ENCODE measurements around the gene MADCAM1.

Gene MADCAM1

GRCh38 chr19:514166-514663 lies 17.9 kb downstream of the MADCAM1 start:
- Histone ChIP-seq H3K36me3 (ENCODE audit: insufficient read depth, low read length) (no peaks in the 10 kb centered on the region), H3K4me3 (ENCODE audit: low read length, poor library complexity, severe bottlenecking) (no peak overlapping the region), H2AFZ (ENCODE audit: low read length) (no peak overlapping the region), H3K9me3 (ENCODE audit: insufficient read depth, low read depth, low read length) (no peaks in the 10 kb centered on the region), H4K20me1 (ENCODE audit: insufficient read depth, low read length, poor library complexity, severe bottlenecking) (no peaks in the 10 kb centered on the region), H3K9me2 (replicated peaks; ENCODE audit: low read depth, low read length) (no peaks in the 10 kb centered on the region), H3K4me1 (ENCODE audit: insufficient read depth, low read length, poor library complexity, severe bottlenecking) (peaks cover 12% of the 10 kb centered on the region), H3K79me2 (ENCODE audit: insufficient read depth, low read length) (no peaks in the 10 kb centered on the region; the same call in 1 of the 2 replicates), H3K4me2 (ENCODE audit: low read depth, low read length, poor library complexity, severe bottlenecking) (no peak overlapping the region), H3K27me3 (ENCODE audit: insufficient read depth, low read length, poor library complexity, severe bottlenecking) (no peaks in the 10 kb centered on the region), H3F3A (ENCODE audit: low read depth) (no peaks in the 10 kb centered on the region), H3K9ac (ENCODE audit: low read depth, low read length, poor library complexity, severe bottlenecking) (no peak overlapping the region)
- no peak for TF ChIP-seq EZH2phosphoT487 (IDR thresholded peaks at IDR 0.05; ENCODE audit: borderline replicate concordance)
- TF ChIP-seq, protein P1, sequence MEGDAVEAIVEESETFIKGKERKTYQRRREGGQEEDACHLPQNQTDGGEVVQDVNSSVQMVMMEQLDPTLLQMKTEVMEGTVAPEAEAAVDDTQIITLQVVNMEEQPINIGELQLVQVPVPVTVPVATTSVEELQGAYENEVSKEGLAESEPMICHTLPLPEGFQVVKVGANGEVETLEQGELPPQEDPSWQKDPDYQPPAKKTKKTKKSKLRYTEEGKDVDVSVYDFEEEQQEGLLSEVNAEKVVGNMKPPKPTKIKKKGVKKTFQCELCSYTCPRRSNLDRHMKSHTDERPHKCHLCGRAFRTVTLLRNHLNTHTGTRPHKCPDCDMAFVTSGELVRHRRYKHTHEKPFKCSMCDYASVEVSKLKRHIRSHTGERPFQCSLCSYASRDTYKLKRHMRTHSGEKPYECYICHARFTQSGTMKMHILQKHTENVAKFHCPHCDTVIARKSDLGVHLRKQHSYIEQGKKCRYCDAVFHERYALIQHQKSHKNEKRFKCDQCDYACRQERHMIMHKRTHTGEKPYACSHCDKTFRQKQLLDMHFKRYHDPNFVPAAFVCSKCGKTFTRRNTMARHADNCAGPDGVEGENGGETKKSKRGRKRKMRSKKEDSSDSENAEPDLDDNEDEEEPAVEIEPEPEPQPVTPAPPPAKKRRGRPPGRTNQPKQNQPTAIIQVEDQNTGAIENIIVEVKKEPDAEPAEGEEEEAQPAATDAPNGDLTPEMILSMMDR (conservative IDR thresholded peaks at IDR 0.05; ENCODE audit: low read length) = no peak

DNA sequence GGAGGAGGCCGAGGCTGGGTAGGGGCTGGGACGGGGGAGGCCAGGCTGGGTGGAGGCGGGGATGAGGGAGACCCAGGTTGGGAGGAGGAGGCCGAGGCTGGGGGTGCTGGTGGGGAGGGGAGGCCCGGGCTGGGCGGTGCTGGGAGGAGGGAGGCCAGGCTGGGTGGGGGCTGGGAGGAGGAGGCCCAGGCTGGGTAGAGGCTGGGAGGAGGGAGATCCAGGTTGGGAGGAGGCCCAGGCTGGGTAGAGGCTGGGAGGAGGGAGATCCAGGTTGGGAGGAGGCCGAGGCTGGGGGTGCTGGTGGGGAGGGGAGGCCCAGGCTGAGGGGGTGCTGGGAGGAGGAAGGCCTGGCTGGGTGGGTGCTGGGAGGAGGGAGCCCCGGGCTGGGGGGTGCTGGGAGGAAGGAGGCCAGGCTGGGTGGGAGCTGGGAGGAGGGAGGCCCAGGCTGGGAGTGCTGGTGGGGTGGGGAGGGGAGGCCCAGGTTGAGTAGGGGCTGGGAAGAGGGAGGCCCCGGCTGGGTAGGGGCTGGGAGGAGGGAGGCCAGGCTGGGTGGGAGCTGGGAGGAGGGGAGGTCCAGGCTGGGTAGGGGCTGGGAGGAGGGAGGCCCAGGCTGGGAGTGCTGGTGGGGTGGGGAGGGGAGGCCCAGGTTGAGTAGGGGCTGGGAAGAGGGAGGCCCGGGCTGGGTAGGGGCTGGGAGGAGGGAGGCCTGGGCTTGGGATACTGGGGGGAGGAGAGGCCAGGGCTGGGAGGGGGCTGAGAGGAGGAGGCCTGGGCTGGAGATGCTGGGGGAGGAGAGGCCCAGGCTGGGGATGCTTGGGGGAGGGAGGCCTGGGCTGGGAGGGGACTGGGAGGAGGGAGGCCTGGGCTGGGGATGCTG lies 21.7 kb downstream of the MADCAM1 start:
- Histone ChIP-seq H3K9me3 (ENCODE audit: insufficient read depth, low read depth, low read length) (no peaks in the 10 kb centered on the region), H3K9me2 (replicated peaks; ENCODE audit: low read depth, low read length) (no peaks in the 10 kb centered on the region), H3F3A (ENCODE audit: low read depth) (no peaks in the 10 kb centered on the region), H3K36me3 (ENCODE audit: insufficient read depth, low read length) (no peaks in the 10 kb centered on the region), H3K27me3 (ENCODE audit: insufficient read depth, low read length, poor library complexity, severe bottlenecking) (no peaks in the 10 kb centered on the region), H4K20me1 (ENCODE audit: insufficient read depth, low read length, poor library complexity, severe bottlenecking) (no peaks in the 10 kb centered on the region), H3K4me3 (ENCODE audit: low read length, poor library complexity, severe bottlenecking) (no peak overlapping the region), H3K4me2 (ENCODE audit: low read depth, low read length, poor library complexity, severe bottlenecking) (no peak overlapping the region), H3K9ac (ENCODE audit: low read depth, low read length, poor library complexity, severe bottlenecking) (no peak overlapping the region), H2AFZ (ENCODE audit: low read length) (no peak overlapping the region), H3K4me1 (ENCODE audit: insufficient read depth, low read length, poor library complexity, severe bottlenecking) (no peaks in the 10 kb centered on the region), H3K79me2 (ENCODE audit: insufficient read depth, low read length) (no peaks in the 10 kb centered on the region)
- no peak for TF ChIP-seq EZH2phosphoT487 (IDR thresholded peaks at IDR 0.05; ENCODE audit: borderline replicate concordance)
- TF ChIP-seq, protein P1 (conservative IDR thresholded peaks at IDR 0.05; ENCODE audit: low read length) = no peak

- H3K4me3 ChIP-seq (ENCODE audit: low read length, poor library complexity, severe bottlenecking) = no peak overlapping the region
Measured at GRCh38 chr19:518598-519231, 22.4 kb downstream of the MADCAM1 start.

More at GRCh38 chr19:518598-519231, 22.4 kb downstream of the MADCAM1 start:
- H3K9me3 ChIP-seq (ENCODE audit: insufficient read depth, low read depth, low read length) = no peaks in the 10 kb centered on the region
- H3K9ac ChIP-seq (ENCODE audit: low read depth, low read length, poor library complexity, severe bottlenecking) = no peak overlapping the region
- H3F3A ChIP-seq (ENCODE audit: low read depth) = no peaks in the 10 kb centered on the region
- no peaks in the 10 kb centered on the region for H3K9me2 ChIP-seq (replicated peaks; ENCODE audit: low read depth, low read length)
- H3K36me3 ChIP-seq (ENCODE audit: insufficient read depth, low read length) = no peaks in the 10 kb centered on the region
- no peaks in the 10 kb centered on the region for H3K27me3 ChIP-seq (ENCODE audit: insufficient read depth, low read length, poor library complexity, severe bottlenecking)
- no peak overlapping the region for H2AFZ ChIP-seq (ENCODE audit: low read length)
- no peaks in the 10 kb centered on the region for H4K20me1 ChIP-seq (ENCODE audit: insufficient read depth, low read length, poor library complexity, severe bottlenecking)
- TF ChIP-seq, protein P1 (conservative IDR thresholded peaks at IDR 0.05; ENCODE audit: low read length) = no peak
- TF ChIP-seq EZH2phosphoT487 (IDR thresholded peaks at IDR 0.05; ENCODE audit: borderline replicate concordance) = no peak
- H3K79me2 ChIP-seq (ENCODE audit: insufficient read depth, low read length) = no peaks in the 10 kb centered on the region
- no peak overlapping the region for H3K4me2 ChIP-seq (ENCODE audit: low read depth, low read length, poor library complexity, severe bottlenecking)
- H3K4me1 ChIP-seq (ENCODE audit: insufficient read depth, low read length, poor library complexity, severe bottlenecking) = no peaks in the 10 kb centered on the region
